ENCODE data around the gene ST3GAL6. TPM values are rescaled to one million over a fixed set of nuclear protein-coding genes. Genes with fewer than 3 reads are reported as not detected.

ST3GAL6 gene
- total and polyA plus RNA-seq, 5 donors from 2014 or later, result 0.37 to 0.89 TPM; not detected in 3

DNA sequence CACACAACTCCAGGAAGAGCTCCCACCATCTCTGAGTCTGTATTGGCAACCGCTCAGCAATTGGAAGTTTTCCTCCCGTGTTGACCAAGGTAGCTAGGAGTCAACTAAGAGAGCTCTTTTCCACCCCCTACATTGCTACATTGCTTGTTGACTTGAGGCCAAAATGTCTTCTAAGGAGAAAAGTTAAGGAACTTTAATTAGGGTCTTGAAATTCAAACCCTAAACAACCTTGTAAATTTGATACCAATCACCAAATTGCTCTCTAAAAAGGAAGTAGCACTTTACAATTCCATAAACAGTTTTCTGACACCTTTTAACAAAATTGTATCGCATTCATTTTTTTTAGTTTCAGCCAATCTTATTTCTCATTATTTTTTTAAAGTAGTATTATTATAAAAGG lies 35.5 kb upstream of the ST3GAL6 start:
- no peaks in the 10 kb centered on the region for H3K36me3 ChIP-seq (ENCODE audit: control insufficient read depth, insufficient read depth, low read length)
- Mint-ChIP-seq H3K27me3 (peaks cover 50% of the 10 kb centered on the region), H3K36me3 (no peaks in the 10 kb centered on the region), H3K4me1 (peaks cover 0 to 5% (median 3%) of the 10 kb centered on the region in 4 donors), H3K4me3 (no peak overlapping the region), H3K9me3 (peaks cover 0 to 3% (median 0%) of the 10 kb centered on the region in 7 donors), H3K27ac (no peak overlapping the region)
- H3K27me3 ChIP-seq (ENCODE audit: control insufficient read depth, insufficient read depth, low read length), result peaks cover 11% of the 10 kb centered on the region
- H3K9me3 ChIP-seq (ENCODE audit: control insufficient read depth in 2 of 2, low read length in 2 of 2), result no peaks in the 10 kb centered on the region
- peaks cover 7% of the 10 kb centered on the region for H3K4me1 ChIP-seq (ENCODE audit: control insufficient read depth, insufficient read depth, low read length, poor library complexity, severe bottlenecking)
- H3K4me3 ChIP-seq (ENCODE audit: low read depth, low read length), result no peak overlapping the region
- ATAC-seq (ENCODE audit: low read depth in 2 of 2), result no peak
- no peak for DNase-seq
- no peak overlapping the region for H3K27ac ChIP-seq (ENCODE audit: insufficient read depth, low read length, poor library complexity, severe bottlenecking)

DNA sequence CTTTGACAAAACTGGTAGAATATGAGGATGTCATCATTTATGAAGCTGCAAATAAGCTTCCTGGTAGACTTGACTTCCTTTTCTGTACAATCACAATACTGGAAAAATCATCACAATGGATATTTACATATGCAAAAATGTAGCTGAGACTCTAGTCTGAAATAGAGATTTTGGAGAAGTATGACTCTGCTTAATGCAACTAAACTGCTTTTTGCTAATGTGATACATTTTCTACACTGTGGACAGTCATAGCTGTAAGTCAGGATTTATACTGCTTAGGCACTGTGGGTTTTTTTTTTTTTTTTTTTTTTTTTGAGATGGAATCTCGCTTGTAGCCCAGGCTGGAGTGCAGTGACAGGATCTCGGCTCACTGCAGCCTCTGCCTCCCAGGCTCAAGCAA lies 34.5 kb upstream of the ST3GAL6 start:
- H3K27me3 Mint-ChIP-seq, result peaks cover 48% of the 10 kb centered on the region
- Histone ChIP-seq H3K36me3 (ENCODE audit: control insufficient read depth, insufficient read depth, low read length) (no peaks in the 10 kb centered on the region), H3K27me3 (ENCODE audit: control insufficient read depth, insufficient read depth, low read length) (peaks cover 15% of the 10 kb centered on the region), H3K27ac (ENCODE audit: insufficient read depth, low read length, poor library complexity, severe bottlenecking) (no peak overlapping the region), H3K4me1 (ENCODE audit: control insufficient read depth, insufficient read depth, low read length, poor library complexity, severe bottlenecking) (peaks cover 17% of the 10 kb centered on the region), H3K4me3 (ENCODE audit: low read depth, low read length) (no peak overlapping the region), H3K9me3 (ENCODE audit: control insufficient read depth in 2 of 2, low read length in 2 of 2) (no peaks in the 10 kb centered on the region)
- ATAC-seq (ENCODE audit: low read depth in 2 of 2), result no peak
- no peak overlapping the region for H3K4me3 Mint-ChIP-seq
- no peak for DNase-seq
- H3K9me3 Mint-ChIP-seq, result peaks cover 0 to 6% (median 0%) of the 10 kb centered on the region in 7 donors
- no peak overlapping the region for H3K27ac Mint-ChIP-seq
- H3K36me3 Mint-ChIP-seq, result no peaks in the 10 kb centered on the region
- peaks cover 0 to 11% (median 8%) of the 10 kb centered on the region in 4 donors for H3K4me1 Mint-ChIP-seq

DNA sequence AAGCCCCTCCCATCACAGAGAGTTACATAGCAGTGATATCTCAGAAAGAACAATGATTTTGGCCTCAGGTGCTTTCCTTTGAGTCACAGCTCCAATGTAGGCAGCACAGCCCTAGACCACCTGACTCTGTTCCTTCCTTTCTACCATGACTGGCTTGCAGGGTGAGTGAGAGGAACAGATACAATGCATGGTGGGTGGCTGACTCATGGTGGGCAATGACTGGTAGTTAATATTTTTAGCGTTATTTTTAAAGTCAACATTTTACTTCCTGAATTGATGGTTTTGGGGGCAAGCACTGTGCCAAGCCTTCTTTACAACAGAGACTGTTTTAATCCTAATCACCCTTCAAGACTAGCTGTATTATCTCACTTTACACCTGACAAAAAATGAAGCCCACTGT lies 32.8 kb upstream of the ST3GAL6 start:
- Mint-ChIP-seq H3K4me3 (peak overlapping the region in 1 of 4 donors; percentile 41), H3K36me3 (no peaks in the 10 kb centered on the region), H3K27me3 (peaks cover 64% of the 10 kb centered on the region), H3K9me3 (peaks cover 0 to 6% (median 0%) of the 10 kb centered on the region in 7 donors), H3K4me1 (peaks cover 0 to 19% (median 12%) of the 10 kb centered on the region in 4 donors), H3K27ac (no peak overlapping the region)
- DNase-seq (no peak), ATAC-seq (ENCODE audit: low read depth in 2 of 2) (peak; percentile 48 to 52)
- Histone ChIP-seq H3K36me3 (ENCODE audit: control insufficient read depth, insufficient read depth, low read length) (no peaks in the 10 kb centered on the region), H3K27ac (ENCODE audit: insufficient read depth, low read length, poor library complexity, severe bottlenecking) (no peak overlapping the region), H3K27me3 (ENCODE audit: control insufficient read depth, insufficient read depth, low read length) (peaks cover 32% of the 10 kb centered on the region), H3K4me3 (ENCODE audit: low read depth, low read length) (no peak overlapping the region), H3K9me3 (ENCODE audit: control insufficient read depth in 2 of 2, low read length in 2 of 2) (no peaks in the 10 kb centered on the region), H3K4me1 (ENCODE audit: control insufficient read depth, insufficient read depth, low read length, poor library complexity, severe bottlenecking) (peaks cover 19% of the 10 kb centered on the region)

DNA sequence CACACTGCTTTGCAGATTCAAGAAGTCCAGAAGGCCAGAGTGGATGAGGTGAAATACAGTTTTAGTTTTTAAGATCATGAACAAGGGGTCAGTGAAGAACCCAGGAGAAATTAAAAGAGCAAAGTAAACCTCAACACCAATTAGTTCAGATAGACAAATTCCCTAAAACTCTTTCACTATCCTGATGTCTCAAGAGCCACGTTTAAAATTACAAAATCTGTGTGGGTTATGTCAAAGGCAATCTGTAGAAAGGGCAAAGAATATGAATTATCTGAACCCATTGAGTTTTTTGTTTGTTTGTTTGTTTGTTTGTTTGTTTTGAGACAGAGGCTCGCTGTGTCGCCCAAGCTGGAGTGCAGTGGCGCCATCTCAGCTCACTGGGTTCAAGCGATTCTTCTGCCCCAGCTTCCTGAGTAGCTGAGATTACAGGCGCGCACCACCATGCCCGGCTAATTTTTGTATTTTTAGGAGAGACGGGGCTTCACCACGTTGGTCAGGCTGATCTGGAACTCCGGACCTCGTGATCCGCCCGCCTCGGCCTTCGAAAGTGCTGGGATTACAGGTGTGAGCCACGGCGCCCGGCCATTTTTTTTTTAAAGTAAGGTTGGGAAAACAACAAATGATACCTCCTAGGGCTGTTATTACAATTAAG lies 32.1 kb upstream of the ST3GAL6 start:
- Histone ChIP-seq H3K4me3 (ENCODE audit: low read depth, low read length) (no peak overlapping the region), H3K27ac (ENCODE audit: insufficient read depth, low read length, poor library complexity, severe bottlenecking) (no peak overlapping the region), H3K27me3 (ENCODE audit: control insufficient read depth, insufficient read depth, low read length) (peaks cover 31% of the 10 kb centered on the region), H3K36me3 (ENCODE audit: control insufficient read depth, insufficient read depth, low read length) (no peaks in the 10 kb centered on the region), H3K4me1 (ENCODE audit: control insufficient read depth, insufficient read depth, low read length, poor library complexity, severe bottlenecking) (peaks cover 19% of the 10 kb centered on the region), H3K9me3 (ENCODE audit: control insufficient read depth in 2 of 2, low read length in 2 of 2) (no peaks in the 10 kb centered on the region)
- Mint-ChIP-seq H3K27me3 (peaks cover 66% of the 10 kb centered on the region), H3K27ac (no peak overlapping the region), H3K36me3 (no peaks in the 10 kb centered on the region), H3K9me3 (peaks cover 0 to 6% (median 0%) of the 10 kb centered on the region in 7 donors), H3K4me3 (peak overlapping the region in 1 of 4 donors; percentile 41), H3K4me1 (peaks cover 0 to 19% (median 12%) of the 10 kb centered on the region in 4 donors)
- DNase-seq, result no peak
- no peak for ATAC-seq (ENCODE audit: low read depth in 2 of 2)

- peaks cover 31% of the 10 kb centered on the region for H3K27me3 ChIP-seq (ENCODE audit: control insufficient read depth, insufficient read depth, low read length)
- Mint-ChIP-seq H3K27ac (no peak overlapping the region), H3K4me3 (peak overlapping the region in 3 of 4 donors; percentile 58 to 85 (median 72)), H3K9me3 (peaks cover 0 to 6% (median 0%) of the 10 kb centered on the region in 7 donors), H3K4me1 (peaks cover 0 to 19% (median 12%) of the 10 kb centered on the region in 4 donors), H3K36me3 (no peaks in the 10 kb centered on the region), H3K27me3 (peaks cover 68% of the 10 kb centered on the region)
- DNase-seq, result no peak
- H3K9me3 ChIP-seq (ENCODE audit: control insufficient read depth in 2 of 2, low read length in 2 of 2), result no peaks in the 10 kb centered on the region
- ATAC-seq (ENCODE audit: low read depth in 2 of 2), result no peak
- no peak overlapping the region for H3K4me3 ChIP-seq (ENCODE audit: low read depth, low read length)
- H3K36me3 ChIP-seq (ENCODE audit: control insufficient read depth, insufficient read depth, low read length), result no peaks in the 10 kb centered on the region
- H3K27ac ChIP-seq (ENCODE audit: insufficient read depth, low read length, poor library complexity, severe bottlenecking), result no peak overlapping the region
- H3K4me1 ChIP-seq (ENCODE audit: control insufficient read depth, insufficient read depth, low read length, poor library complexity, severe bottlenecking), result peaks cover 19% of the 10 kb centered on the region
Observed at GRCh38 chr3:98731720-98732285, 31.3 kb upstream of the ST3GAL6 start.

DNA sequence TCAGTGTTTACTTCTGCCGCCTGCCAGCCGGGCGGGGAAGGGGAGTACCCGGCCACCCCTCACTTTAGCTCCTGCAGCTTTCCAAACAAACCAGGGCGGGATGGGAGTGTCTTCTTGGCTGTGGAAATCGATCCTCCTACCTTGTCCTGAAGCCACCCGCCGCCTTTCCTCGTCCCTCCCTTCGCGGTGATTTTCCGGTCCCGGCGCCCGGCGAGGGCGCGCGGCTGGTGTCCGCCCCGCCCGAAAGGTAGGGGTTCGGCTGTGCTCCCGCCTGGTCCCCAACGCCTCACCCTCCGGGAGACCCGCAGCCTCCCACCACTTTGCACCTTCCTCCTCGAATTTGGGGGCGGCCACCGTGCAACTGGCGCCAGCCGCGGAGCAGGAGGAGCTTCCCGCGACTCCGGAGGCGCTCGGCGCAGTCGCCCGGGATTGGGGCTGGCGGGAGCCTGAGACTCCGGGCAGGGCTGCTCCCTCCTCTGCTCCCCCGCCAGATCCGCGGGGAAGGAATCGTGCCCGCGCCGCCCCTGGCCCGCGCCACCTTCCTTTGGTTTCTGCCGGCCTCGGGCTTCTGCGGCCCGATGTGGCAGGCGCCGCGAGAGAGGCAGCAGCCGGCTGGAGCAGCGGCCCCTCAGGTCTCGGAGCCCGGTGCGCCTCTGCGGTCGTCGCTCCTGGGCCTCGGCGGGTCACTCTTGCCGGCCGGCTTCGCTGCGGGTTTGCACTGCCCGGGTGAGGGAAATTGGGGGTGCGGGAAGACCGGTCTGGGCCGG lies 30.7 kb upstream of the ST3GAL6 start:
- H3K36me3 ChIP-seq (ENCODE audit: control insufficient read depth, insufficient read depth, low read length), result no peaks in the 10 kb centered on the region
- H3K27me3 Mint-ChIP-seq, result peaks cover 69% of the 10 kb centered on the region
- DNase-seq (peak in 1 of 3 donors; percentile 3), ATAC-seq (ENCODE audit: low read depth in 2 of 2) (no peak)
- H3K4me3 Mint-ChIP-seq, result peak overlapping the region in 3 of 4 donors; percentile 58 to 85 (median 72)
- H3K4me3 ChIP-seq (ENCODE audit: low read depth, low read length), result no peak overlapping the region
- H3K9me3 ChIP-seq (ENCODE audit: control insufficient read depth in 2 of 2, low read length in 2 of 2), result no peaks in the 10 kb centered on the region
- peaks cover 31% of the 10 kb centered on the region for H3K27me3 ChIP-seq (ENCODE audit: control insufficient read depth, insufficient read depth, low read length)
- no peak overlapping the region for H3K27ac ChIP-seq (ENCODE audit: insufficient read depth, low read length, poor library complexity, severe bottlenecking)
- peaks cover 0 to 6% (median 0%) of the 10 kb centered on the region in 7 donors for H3K9me3 Mint-ChIP-seq
- H3K4me1 ChIP-seq (ENCODE audit: control insufficient read depth, insufficient read depth, low read length, poor library complexity, severe bottlenecking), result peaks cover 19% of the 10 kb centered on the region
- no peaks in the 10 kb centered on the region for H3K36me3 Mint-ChIP-seq
- H3K27ac Mint-ChIP-seq, result no peak overlapping the region
- peaks cover 0 to 19% (median 12%) of the 10 kb centered on the region in 4 donors for H3K4me1 Mint-ChIP-seq

DNA sequence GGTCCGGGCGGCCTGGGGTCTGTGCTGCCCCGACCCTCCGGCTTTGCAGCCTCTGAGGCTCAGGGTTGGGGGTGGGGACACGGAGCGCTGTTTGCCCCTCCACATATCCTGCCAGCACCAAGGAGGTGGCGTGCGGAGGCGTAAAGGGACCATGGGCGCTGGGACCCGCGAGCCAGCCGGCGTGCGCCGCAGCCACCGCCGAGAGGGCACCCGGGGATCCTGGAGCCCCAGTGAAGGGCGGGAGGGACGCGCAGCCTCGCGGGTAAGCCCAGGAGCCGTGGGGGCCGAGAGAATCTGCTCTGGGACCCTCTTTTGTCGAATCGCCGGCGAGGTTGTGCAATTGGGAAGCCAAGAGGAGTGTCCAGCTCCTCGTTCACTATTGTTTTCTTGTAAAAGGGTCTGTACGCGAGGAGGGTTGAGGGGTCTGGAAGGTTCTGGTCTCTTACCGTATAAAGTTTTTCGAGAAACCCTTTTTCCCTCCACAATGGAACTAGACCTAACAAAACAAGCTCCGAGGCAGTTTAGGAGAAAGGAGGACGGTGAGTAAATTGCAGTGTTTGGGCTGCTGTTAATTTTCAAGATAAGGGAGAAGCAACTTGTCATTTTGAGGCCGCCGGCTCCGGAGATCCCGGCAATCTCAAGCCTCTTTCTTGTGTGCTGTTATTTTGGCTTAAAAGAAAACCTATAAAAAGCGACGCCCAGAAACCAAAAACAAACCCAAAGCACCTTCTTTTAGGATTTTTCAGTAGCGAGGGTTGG lies 29.9 kb upstream of the ST3GAL6 start:
- H3K4me3 ChIP-seq (ENCODE audit: low read depth, low read length), result peak overlapping the region; percentile 11
- peak in 1 of 2 donors; percentile 23 for ATAC-seq (ENCODE audit: low read depth in 2 of 2)

More for the DNA sequence above, 29.9 kb upstream of the ST3GAL6 start:
- Histone ChIP-seq H3K36me3 (ENCODE audit: control insufficient read depth, insufficient read depth, low read length) (no peaks in the 10 kb centered on the region), H3K9me3 (ENCODE audit: control insufficient read depth in 2 of 2, low read length in 2 of 2) (no peaks in the 10 kb centered on the region), H3K27me3 (ENCODE audit: control insufficient read depth, insufficient read depth, low read length) (peaks cover 31% of the 10 kb centered on the region), H3K27ac (ENCODE audit: insufficient read depth, low read length, poor library complexity, severe bottlenecking) (no peak overlapping the region), H3K4me1 (ENCODE audit: control insufficient read depth, insufficient read depth, low read length, poor library complexity, severe bottlenecking) (peaks cover 19% of the 10 kb centered on the region)
- Mint-ChIP-seq H3K9me3 (peaks cover 0 to 6% (median 0%) of the 10 kb centered on the region in 7 donors), H3K4me3 (peak overlapping the region; percentile 35 to 85 (median 58)), H3K27me3 (peaks cover 73% of the 10 kb centered on the region), H3K27ac (no peak overlapping the region), H3K36me3 (no peaks in the 10 kb centered on the region), H3K4me1 (peaks cover 0 to 19% (median 12%) of the 10 kb centered on the region in 4 donors)
- no peak for DNase-seq
